Stimulated activated CD8-positive, alpha-beta memory T cell treated with anti-CD3 and anti-CD28 coated beads, Interleukin-15, amount 100 ng/mL, for 48 hours (primary cell): ENCODE measurements around the gene NXPE4.
"Not testable (repeated sequence)": the region's sequence is repeated elsewhere in the genome, so short reads cannot be mapped to it uniquely, and the experiment has no call there.

ENCODE experiments used
- DNase-seq, 2 donors: peaks; one replicate each; pipeline ENCODE4 v3.0.0-alpha.2; 2020; ENCODE audit warnings: low read depth in 2 of 2

NXPE4 gene

GRCh38 chr11:114610984-114611944 is 15.7 kb upstream of the NXPE4 start:
- DNase-seq, result no peak

- DNase-seq, result no peak
Measured at GRCh38 chr11:114610550-114610949, 15.0 kb upstream of the NXPE4 start.

GRCh38 chr11:114609429-114609828 is 13.8 kb upstream of the NXPE4 start:
- DNase-seq, result no peak

GRCh38 chr11:114608605-114609004 is 13.0 kb upstream of the NXPE4 start:
- DNase-seq, result not testable (repeated sequence)

GRCh38 chr11:114607753-114608459 is 12.3 kb upstream of the NXPE4 start:
- no peak for DNase-seq

DNA sequence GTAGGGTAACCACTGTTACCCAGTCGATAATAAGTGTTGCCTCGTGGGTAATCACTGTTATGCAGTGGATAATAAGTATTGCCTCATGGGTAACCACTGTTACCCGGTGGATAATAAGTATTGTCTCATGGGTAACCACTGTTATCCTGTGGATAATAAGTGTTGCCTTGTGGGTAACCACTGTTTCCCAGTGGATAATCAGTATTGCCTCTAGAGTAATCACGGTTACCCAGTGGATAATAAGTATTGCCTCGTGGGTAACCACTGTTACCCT is 11.2 kb upstream of the NXPE4 start:
- not testable (repeated sequence) for DNase-seq

- no peak for DNase-seq
Measured at GRCh38 chr11:114606003-114606801, 10.6 kb upstream of the NXPE4 start.

DNA sequence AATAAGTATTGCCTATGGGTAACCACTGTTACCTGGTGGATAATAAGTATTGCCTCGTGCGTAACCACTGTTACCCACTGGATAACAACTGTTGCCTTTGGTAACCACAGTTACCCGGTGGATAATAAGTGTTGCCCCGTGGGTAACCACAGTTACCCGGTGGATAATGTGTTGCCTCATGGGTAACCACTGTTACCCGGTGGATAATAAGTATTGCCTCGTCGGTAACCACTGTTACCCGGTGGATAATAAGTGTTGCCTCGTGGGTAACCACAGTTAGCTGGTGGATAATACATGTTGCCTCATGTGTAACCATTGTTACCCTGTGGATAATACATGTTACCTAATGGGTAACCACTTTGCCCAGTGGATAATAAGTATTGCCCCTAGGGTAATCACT is 9.8 kb upstream of the NXPE4 start:
- no peak for DNase-seq

- no peak for DNase-seq
Measured at GRCh38 chr11:114604886-114605285, 9.3 kb upstream of the NXPE4 start.

- no peak for DNase-seq
Measured at GRCh38 chr11:114604179-114604813, 8.7 kb upstream of the NXPE4 start.

GRCh38 chr11:114603151-114603550 is 7.6 kb upstream of the NXPE4 start:
- not testable (repeated sequence) for DNase-seq

GRCh38 chr11:114598461-114598860 is 2.9 kb upstream of the NXPE4 start:
- DNase-seq, result no peak

GRCh38 chr11:114596175-114596919 is 761 bp upstream of the NXPE4 start:
- no peak for DNase-seq

DNA sequence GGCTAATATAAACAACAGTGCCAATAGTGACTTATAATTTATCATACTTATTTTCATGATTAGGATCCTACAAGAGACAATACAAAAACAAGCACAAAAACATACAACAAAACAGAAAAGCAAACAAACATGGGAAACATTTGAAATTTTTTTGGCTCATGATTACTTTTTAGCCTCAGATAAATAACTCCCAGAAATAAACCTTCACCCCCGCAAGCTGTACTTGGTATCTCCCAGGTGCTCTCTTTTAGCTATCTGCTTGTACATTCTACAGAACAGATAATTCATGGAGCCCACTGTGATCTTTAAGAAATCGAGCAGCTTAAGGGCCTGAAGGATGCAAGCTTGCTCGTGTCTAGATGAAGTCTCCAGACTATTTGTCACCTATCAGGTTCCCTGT is 883 bp downstream of the NXPE4 start:
- DNase-seq, result no peak

DNA sequence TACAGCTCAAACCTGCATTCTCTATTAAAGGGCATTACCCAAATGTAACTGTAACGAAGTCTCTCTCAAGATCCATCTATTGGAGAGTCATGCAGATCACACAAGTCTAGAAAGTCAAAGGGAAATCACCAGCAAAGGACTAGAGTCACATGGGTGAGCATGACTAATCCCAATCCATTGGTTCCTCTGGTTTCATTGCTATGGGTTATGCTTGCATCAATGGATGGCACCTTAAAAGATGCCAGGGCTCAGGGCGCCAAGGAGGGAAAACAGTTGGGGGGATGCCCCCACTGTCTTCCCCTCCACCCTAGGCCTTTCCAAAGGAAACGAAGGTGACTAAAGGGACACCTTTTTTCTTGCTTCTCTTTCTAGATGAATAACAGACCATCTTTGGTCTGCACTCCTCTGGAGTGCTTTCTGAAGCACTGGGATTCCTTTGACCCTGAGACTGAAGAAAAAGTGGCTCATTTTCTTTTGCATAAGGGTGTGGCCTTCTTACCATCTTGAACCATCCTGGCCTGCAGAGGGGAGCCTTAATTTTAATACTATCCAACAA is 8.1 kb downstream of the NXPE4 start:
- DNase-seq, result no peak

DNA sequence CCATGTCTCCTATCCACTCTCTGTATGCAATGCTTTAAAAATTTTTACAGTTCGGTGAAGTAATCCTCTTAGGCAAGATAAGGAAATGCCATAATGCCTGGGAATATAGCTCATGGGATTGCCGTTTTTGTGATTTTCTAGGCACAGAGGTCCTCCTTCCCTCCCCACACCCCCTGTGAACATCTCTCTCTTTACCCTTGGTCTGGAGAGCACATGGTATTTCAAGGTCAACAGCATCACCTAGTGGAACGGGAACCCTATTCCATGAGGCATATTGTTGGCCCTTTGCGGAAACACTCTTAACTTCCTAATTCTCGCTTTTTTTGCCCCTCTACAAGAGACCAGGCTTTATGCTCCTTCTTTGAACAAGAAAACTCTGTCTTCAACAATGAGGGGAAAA is 8.8 kb downstream of the NXPE4 start:
- DNase-seq, result no peak

- no peak for DNase-seq
Measured at GRCh38 chr11:114571712-114572111, 23.9 kb downstream of the NXPE4 start.

GRCh38 chr11:114569801-114570200 is 25.8 kb downstream of the NXPE4 start:
- no peak for DNase-seq

- DNase-seq, result no peak
Measured at GRCh38 chr11:114566276-114566675, 29.3 kb downstream of the NXPE4 start.

DNA sequence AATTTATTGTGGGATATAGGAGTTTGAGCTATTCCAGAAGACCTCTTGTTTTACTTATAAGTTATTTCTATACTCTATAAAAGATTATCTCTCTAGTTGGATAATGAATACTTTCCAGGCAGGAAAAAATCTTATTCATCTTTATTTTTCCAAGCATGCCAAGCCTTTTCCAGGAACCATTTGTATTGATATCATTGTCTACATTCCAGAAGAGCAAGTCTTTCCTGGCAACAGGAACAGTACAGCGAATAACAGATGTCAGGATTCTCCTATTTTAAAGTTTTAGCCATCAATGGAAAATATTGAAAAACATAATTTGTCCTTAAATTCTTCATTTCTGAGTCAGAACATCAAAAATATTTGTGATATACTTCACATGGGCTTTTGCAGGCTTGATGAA is 30.8 kb downstream of the NXPE4 start:
- no peak for DNase-seq

GRCh38 chr11:114563077-114563476 is 32.5 kb downstream of the NXPE4 start:
- no peak for DNase-seq
